ENCODE data around the gene TMOD1.
"Not testable (repeated sequence)": the region's sequence is repeated elsewhere in the genome, so short reads cannot be mapped to it uniquely, and the experiment has no call there.

The TMOD1 gene

DNA sequence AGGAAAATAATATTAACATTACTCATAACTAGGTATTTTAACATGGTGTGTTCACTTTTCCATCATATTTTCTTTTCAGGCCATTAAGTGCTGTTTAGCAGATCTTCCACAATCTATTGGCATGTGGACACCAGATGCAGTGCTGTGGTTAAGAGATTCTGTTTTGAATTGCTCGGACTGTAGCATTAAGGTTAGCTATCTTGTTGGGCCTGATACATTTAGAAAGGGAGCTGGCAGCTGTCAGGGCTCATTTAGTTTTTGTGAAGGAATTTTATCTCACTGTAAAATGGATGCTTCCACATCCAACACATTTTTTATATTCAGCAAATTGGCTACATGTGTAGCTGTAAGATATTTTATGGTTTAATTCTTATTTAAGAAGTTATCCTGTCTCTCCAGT is 20.7 kb upstream of the TMOD1 start:
- H3K4me1 Mint-ChIP-seq (ENCODE audit: low read depth): no peaks in the 10 kb centered on the region
- H3K27ac Mint-ChIP-seq: no peak overlapping the region
- H3K27me3 Mint-ChIP-seq (ENCODE audit: low read depth): no peaks in the 10 kb centered on the region
- H3K4me3 Mint-ChIP-seq: no peak overlapping the region
- H3K36me3 Mint-ChIP-seq (ENCODE audit: low read depth): peaks cover 25% of the 10 kb centered on the region
- H3K9me3 Mint-ChIP-seq: peaks cover 9% of the 10 kb centered on the region

DNA sequence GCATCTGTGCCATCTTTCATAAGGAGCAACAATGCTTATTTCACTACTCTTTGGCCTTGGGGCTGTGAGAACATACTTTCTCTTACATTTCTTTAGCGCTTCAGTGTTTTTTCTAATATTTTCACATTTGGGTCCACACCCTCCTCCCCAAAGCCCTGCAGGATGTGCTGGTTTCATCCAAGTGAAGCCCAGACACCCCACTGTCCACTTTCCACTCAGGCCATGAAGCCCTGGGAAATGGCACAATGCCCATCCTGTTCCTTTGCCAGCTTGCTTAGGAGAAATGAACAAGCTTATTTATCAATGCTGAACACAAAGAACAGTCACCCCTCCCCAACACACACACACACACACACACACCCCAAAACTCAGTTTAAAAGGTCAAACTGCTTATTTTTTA is 17.3 kb upstream of the TMOD1 start:
- no peak overlapping the region for H3K27ac Mint-ChIP-seq
- H3K4me3 Mint-ChIP-seq: no peak overlapping the region
- H3K27me3 Mint-ChIP-seq (ENCODE audit: low read depth): no peaks in the 10 kb centered on the region
- peaks cover 37% of the 10 kb centered on the region for H3K36me3 Mint-ChIP-seq (ENCODE audit: low read depth)
- H3K4me1 Mint-ChIP-seq (ENCODE audit: low read depth): no peaks in the 10 kb centered on the region
- peaks cover 18% of the 10 kb centered on the region for H3K9me3 Mint-ChIP-seq

DNA sequence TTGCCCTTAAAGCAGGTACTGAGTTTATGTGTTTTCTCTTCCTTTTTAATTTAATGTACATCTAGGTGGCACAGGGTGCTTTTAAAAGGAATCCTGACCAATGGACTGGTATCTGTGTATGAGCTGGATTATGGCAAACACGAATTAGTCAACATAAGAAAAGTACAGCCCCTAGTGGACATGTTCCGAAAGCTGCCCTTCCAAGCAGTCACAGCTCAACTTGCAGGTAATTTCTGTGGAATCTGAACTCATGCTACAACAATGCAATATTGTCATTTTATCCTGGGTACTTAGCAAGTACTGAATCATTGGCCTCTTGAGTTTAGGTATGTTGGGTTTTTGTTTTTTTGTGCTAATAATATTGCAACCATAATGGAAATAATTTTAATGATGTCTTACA is 14.4 kb upstream of the TMOD1 start:
- Mint-ChIP-seq H3K9me3 (peaks cover 22% of the 10 kb centered on the region), H3K4me1 (ENCODE audit: low read depth) (peaks cover 7% of the 10 kb centered on the region), H3K27ac (no peak overlapping the region), H3K4me3 (no peak overlapping the region), H3K27me3 (ENCODE audit: low read depth) (no peaks in the 10 kb centered on the region), H3K36me3 (ENCODE audit: low read depth) (peaks cover 49% of the 10 kb centered on the region)

GRCh38 chr9:97487861-97488260 is 13.6 kb upstream of the TMOD1 start:
- no peak overlapping the region for H3K4me3 Mint-ChIP-seq
- H3K4me1 Mint-ChIP-seq (ENCODE audit: low read depth): peaks cover 7% of the 10 kb centered on the region
- peaks cover 50% of the 10 kb centered on the region for H3K36me3 Mint-ChIP-seq (ENCODE audit: low read depth)
- H3K27me3 Mint-ChIP-seq (ENCODE audit: low read depth): no peaks in the 10 kb centered on the region
- peaks cover 19% of the 10 kb centered on the region for H3K9me3 Mint-ChIP-seq
- H3K27ac Mint-ChIP-seq: no peak overlapping the region

DNA sequence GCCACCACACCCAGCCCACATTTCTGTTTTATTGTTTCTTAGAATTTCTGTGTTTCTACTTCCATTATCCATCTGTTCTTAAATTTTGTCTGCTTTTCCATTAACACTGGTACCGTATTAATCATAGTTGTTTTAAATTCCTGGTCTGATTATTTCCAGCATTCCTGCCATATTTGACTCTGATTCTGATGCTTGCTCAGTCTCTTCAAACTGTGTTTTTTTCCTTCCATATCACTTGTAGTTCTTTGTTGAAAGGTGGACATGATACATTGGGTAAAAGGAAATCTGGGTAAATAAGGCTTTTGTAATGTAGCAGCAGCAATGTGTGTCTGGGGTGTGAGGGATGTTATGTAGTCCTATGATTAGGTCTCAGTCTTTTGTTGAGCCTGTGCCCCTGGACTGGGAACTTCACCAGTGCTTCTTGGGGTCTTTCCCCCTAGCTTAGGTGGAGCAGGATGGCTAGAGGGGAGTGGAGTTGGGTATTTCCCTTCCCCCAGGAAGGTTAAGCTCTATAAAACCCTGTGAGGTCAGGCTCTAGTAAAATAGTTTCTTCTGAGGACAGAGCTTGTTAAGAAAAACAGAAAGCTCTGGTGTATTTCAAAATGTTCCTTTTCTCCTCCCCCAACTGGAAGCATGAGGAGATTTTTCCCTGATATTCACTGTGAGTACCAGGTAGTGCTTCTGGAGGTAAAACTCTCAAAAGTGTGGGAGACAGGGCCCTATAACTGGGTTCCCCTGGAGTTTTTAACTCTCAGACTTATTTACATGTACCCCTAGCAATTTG is 10.1 kb upstream of the TMOD1 start:
- H3K4me1 Mint-ChIP-seq (ENCODE audit: low read depth): peaks cover 7% of the 10 kb centered on the region
- H3K9me3 Mint-ChIP-seq: peaks cover 16% of the 10 kb centered on the region
- H3K36me3 Mint-ChIP-seq (ENCODE audit: low read depth): peaks cover 46% of the 10 kb centered on the region
- no peaks in the 10 kb centered on the region for H3K27me3 Mint-ChIP-seq (ENCODE audit: low read depth)
- H3K27ac Mint-ChIP-seq: no peak overlapping the region
- H3K4me3 Mint-ChIP-seq: no peak overlapping the region

DNA sequence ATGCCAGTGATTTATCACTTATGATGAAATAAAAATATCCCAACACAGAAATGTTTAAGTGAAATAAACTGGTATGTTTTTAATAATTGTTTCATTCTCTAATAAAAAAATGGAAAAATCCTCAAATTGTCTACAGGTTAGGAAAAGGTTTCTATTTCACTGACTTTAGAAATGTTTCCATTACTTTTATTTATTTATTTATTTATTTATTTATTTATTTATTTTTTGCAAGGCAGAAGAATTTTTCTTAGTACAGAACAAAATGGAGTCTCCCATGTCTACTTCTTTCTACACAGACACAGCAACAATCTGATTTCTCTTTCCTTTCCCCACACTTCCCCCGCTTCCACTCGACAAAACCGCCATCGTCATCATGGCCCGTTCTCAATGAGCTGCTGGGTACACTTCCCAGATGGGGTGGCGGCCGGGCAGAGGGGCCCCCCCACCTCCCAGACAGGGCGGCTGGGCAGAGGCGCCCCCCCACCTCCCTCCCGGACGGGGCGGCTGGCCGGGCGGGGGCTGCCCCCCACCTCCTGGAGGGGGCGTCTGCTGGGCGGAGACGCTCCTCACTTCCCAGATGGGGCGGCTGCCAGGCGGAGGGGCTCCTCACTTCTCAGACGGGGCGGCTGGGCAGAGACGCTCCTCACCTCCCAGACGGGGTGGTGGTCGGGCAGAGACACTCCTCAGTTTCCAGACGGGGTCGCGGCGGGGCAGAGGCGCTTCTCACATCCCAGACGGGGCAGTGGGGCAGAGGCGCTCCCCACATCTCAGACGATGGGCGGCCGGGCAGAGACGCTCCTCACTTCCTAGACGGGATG is 3.7 kb upstream of the TMOD1 start:
- Mint-ChIP-seq H3K36me3 (ENCODE audit: low read depth) (peaks cover 15% of the 10 kb centered on the region), H3K27me3 (ENCODE audit: low read depth) (peaks cover 32% of the 10 kb centered on the region), H3K4me1 (ENCODE audit: low read depth) (peaks cover 11% of the 10 kb centered on the region)
- not testable (repeated sequence) for H3K4me3 Mint-ChIP-seq, H3K27ac Mint-ChIP-seq, H3K9me3 Mint-ChIP-seq

DNA sequence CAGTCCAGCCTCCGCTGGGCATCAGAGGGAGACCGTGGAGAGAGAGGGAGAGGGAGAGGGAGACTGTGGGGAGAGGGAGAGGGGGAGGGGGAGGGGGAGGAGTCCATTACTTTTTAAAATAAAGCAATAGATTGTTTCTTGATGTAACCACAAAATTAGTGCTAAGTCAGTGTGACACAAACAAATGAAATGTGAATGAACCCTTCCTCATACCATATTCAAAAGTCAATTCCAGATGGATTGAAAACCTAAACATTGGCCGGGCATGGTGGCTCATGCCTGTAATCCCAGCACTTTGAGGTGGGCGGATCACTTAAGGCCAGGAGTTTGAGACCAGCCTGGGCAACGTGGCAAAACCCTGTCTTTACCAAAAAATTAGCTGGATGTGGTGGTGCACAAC is 2.6 kb upstream of the TMOD1 start:
- H3K4me1 Mint-ChIP-seq (ENCODE audit: low read depth): peaks cover 17% of the 10 kb centered on the region
- not testable (repeated sequence) for H3K4me3 Mint-ChIP-seq, H3K27ac Mint-ChIP-seq, H3K9me3 Mint-ChIP-seq
- peaks cover 43% of the 10 kb centered on the region for H3K27me3 Mint-ChIP-seq (ENCODE audit: low read depth)
- peaks cover 15% of the 10 kb centered on the region for H3K36me3 Mint-ChIP-seq (ENCODE audit: low read depth)

DNA sequence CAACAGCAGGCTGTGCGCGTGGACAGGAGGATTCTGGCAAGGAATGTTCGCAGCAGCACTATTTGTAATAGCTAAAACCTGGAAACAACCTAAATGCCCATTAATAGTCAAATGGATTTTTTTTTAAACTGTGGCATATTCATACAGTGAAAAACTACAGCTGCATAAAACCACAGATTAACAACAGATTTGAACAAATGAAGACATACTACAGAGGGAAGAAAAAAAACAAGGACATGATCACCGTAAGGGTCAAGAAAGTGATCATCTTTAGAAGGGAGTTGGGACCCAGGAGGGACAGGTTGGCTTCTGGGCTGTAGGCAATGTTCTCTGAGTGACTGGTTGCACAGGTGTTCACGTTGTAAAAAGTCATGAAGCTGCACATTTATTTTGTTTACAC is 1.2 kb upstream of the TMOD1 start:
- peak overlapping the region; percentile 58 for H3K4me3 Mint-ChIP-seq
- peaks cover 56% of the 10 kb centered on the region for H3K27me3 Mint-ChIP-seq (ENCODE audit: low read depth)
- H3K36me3 Mint-ChIP-seq (ENCODE audit: low read depth): peaks cover 15% of the 10 kb centered on the region
- no peaks in the 10 kb centered on the region for H3K9me3 Mint-ChIP-seq
- no peak overlapping the region for H3K27ac Mint-ChIP-seq
- H3K4me1 Mint-ChIP-seq (ENCODE audit: low read depth): peaks cover 17% of the 10 kb centered on the region

DNA sequence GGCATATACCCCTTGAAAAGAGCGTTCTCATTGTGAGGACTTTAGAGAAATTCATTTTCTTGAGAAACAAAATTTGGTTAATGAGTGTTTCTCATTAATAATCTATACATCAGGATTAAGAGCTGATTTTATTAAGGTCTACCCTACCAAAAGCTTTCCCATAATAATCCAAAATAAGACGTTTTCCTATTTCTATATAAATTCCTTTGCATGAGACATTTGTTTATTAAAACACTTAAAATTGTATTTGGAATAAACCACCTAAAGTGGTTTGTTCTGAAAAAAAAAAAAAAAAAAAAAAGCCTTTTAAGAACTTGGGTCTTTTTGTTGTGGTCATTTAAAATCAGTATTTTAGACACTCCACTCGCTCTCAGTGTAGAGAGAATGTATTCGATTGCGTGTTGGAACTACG is 695 bp upstream of the TMOD1 start:
- H3K36me3 Mint-ChIP-seq (ENCODE audit: low read depth): peaks cover 11% of the 10 kb centered on the region
- H3K9me3 Mint-ChIP-seq: no peaks in the 10 kb centered on the region
- H3K27me3 Mint-ChIP-seq (ENCODE audit: low read depth): peaks cover 56% of the 10 kb centered on the region
- peaks cover 17% of the 10 kb centered on the region for H3K4me1 Mint-ChIP-seq (ENCODE audit: low read depth)
- no peak overlapping the region for H3K27ac Mint-ChIP-seq
- peak overlapping the region; percentile 67 for H3K4me3 Mint-ChIP-seq

- Mint-ChIP-seq H3K4me3 (no peak overlapping the region), H3K27me3 (ENCODE audit: low read depth) (peaks cover 53% of the 10 kb centered on the region)
Observed at GRCh38 chr9:97501972-97502221, 431 bp downstream of the TMOD1 start.

DNA sequence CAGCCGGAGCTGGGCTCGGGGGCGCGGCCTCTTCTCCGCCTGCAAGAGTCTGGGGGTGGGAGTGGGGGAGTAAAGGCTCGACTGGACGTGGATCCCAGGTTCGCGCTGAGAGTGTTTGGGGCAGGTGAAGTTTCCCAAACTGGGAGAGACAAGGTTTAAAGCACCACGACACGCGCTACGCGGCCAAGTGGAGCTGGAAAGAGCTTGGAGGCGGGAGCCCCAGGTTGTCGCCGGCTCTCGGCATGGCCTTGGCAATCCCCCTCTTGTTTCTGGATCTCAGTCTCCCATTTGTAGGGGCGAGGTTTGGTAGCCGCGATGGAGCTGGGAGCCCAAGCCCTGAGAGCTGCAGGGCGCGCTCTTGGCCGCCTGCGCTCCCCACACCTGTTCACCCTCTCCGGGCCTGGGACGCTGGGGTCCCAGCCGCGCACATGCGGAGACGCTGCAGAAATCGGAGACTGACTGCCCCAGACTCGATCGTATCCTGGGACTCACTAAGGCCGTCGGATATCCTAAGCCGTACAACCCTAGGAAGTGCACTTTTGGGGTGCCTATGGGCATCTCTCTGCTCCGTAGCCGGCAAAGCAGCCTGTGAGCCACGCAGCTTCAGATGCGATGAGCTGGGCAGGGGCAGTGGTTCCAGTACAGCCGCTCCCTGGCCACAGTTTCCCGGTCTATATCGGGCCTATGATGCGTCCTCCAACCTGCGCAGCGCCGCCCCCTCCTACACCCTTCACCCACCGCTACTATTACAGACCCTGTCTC is 937 bp downstream of the TMOD1 start:
- Mint-ChIP-seq H3K27ac (no peak overlapping the region), H3K36me3 (ENCODE audit: low read depth) (no peaks in the 10 kb centered on the region), H3K27me3 (ENCODE audit: low read depth) (peaks cover 50% of the 10 kb centered on the region), H3K4me1 (ENCODE audit: low read depth) (peaks cover 17% of the 10 kb centered on the region), H3K9me3 (no peaks in the 10 kb centered on the region), H3K4me3 (peak overlapping the region; percentile 64)

More at GRCh38 chr9:97501972-97502221, 431 bp downstream of the TMOD1 start:
- Mint-ChIP-seq H3K27ac (no peak overlapping the region), H3K4me1 (ENCODE audit: low read depth) (peaks cover 17% of the 10 kb centered on the region), H3K9me3 (no peaks in the 10 kb centered on the region), H3K36me3 (ENCODE audit: low read depth) (peaks cover 3% of the 10 kb centered on the region)

- Mint-ChIP-seq H3K36me3 (ENCODE audit: low read depth) (no peaks in the 10 kb centered on the region), H3K27ac (peak overlapping the region; percentile 10), H3K9me3 (no peaks in the 10 kb centered on the region), H3K27me3 (ENCODE audit: low read depth) (peaks cover 50% of the 10 kb centered on the region), H3K4me3 (peak overlapping the region; percentile 64), H3K4me1 (ENCODE audit: low read depth) (peaks cover 17% of the 10 kb centered on the region)
Observed at GRCh38 chr9:97502984-97503861, 1.8 kb downstream of the TMOD1 start.

DNA sequence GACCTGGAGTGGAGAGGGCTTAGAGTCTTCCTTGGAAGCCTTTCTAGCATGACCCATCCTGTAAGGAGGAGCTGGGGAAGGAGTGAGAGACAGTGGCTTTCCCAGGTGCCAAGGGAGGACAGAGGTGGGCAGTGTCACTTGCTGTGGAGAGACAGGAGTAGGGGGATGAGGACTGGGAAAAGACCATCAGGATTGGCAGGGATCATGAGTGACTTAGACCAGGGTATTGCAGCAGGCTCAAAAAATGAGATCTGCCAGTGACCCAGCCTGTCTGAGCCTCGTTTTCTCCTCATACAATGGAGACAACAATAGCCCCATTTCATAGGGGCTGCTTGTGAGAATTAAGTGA is 2.4 kb downstream of the TMOD1 start:
- H3K4me3 Mint-ChIP-seq: no peak overlapping the region
- H3K36me3 Mint-ChIP-seq (ENCODE audit: low read depth): no peaks in the 10 kb centered on the region
- H3K9me3 Mint-ChIP-seq: no peaks in the 10 kb centered on the region
- H3K4me1 Mint-ChIP-seq (ENCODE audit: low read depth): peaks cover 17% of the 10 kb centered on the region
- no peak overlapping the region for H3K27ac Mint-ChIP-seq
- peaks cover 50% of the 10 kb centered on the region for H3K27me3 Mint-ChIP-seq (ENCODE audit: low read depth)

All from T-helper 1 cell treated with Interleukin-12 subunit alpha and Interleukin-12 subunit beta and Interleukin-4 antibody, amounts not matched to agents 30 μg/mL and 1 μg/mL, for 36 hours (primary cell).